ENCODE results near the gene USP54. TPM values are rescaled to one million over a fixed set of nuclear protein-coding genes. Genes with fewer than 3 reads are reported as not detected.

USP54 gene
- total and polyA plus RNA-seq, 9 of the 15 experiments (the other 6 are each of a cell fraction or from before 2014, with no cell fraction given) = 3.8 to 40.1 (median 16.9) TPM

GRCh38 chr10:73590881-73591799 is at the start of gene USP54 (continued):
- TF ChIP-seq SRF (CRISPR knock-in tag; IDR thresholded peaks at IDR 0.05) = 0 out of 4 replicates have a peak, but pooled peaks of 1 of the 2 experiments have one; percentile 23
- no peak for TF ChIP-seq HMG20B (CRISPR knock-in tag; IDR thresholded peaks at IDR 0.05)
- TF ChIP-seq FOSL1 (tag; conservative IDR thresholded peaks at IDR 0.05) = peak; percentile 22
- TF ChIP-seq, protein P1, sequence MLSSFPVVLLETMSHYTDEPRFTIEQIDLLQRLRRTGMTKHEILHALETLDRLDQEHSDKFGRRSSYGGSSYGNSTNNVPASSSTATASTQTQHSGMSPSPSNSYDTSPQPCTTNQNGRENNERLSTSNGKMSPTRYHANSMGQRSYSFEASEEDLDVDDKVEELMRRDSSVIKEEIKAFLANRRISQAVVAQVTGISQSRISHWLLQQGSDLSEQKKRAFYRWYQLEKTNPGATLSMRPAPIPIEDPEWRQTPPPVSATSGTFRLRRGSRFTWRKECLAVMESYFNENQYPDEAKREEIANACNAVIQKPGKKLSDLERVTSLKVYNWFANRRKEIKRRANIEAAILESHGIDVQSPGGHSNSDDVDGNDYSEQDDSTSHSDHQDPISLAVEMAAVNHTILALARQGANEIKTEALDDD (IDR thresholded peaks at IDR 0.05) = peak; percentile 67; the same call in 1 of the 2 replicates
- 0 out of 2 replicates have a peak, but pooled peaks have one; percentile 22 for TF ChIP-seq ZNF197 (CRISPR knock-in tag; IDR thresholded peaks at IDR 0.05; ENCODE audit: low read depth)
- TF ChIP-seq GATAD2A (IDR thresholded peaks at IDR 0.05) = peak; percentile 86; the same call in 1 of the 2 replicates
- TF ChIP-seq ZNF395 (CRISPR knock-in tag; IDR thresholded peaks at IDR 0.05) = peak; percentile 28; the same call in 1 of the 2 replicates
- TF ChIP-seq KDM1A (IDR thresholded peaks at IDR 0.05) = peak in 1 of 2 experiments; percentile 12; a peak in 1 of 4 replicates
- peak; percentile 52 for TF ChIP-seq ETV1 (tag; conservative IDR thresholded peaks at IDR 0.05; ENCODE audit: low read depth)
- TF ChIP-seq HDAC2 (IDR thresholded peaks at IDR 0.05) = no peak; the same call in 1 of the 2 replicates
- TF ChIP-seq LCOR (CRISPR knock-in tag; IDR thresholded peaks at IDR 0.05) = 0 out of 2 replicates have a peak, but pooled peaks have one; percentile 21
- TF ChIP-seq ZNF445 (CRISPR knock-in tag; IDR thresholded peaks at IDR 0.05; ENCODE audit: low read depth) = peak; percentile 53; the same call in 1 of the 2 replicates
- no peak for TF ChIP-seq SMAD1 (IDR thresholded peaks at IDR 0.05; ENCODE audit: low read depth, low read length, partially characterized antibody)
- 0 out of 2 replicates have a peak, but pooled peaks have one; percentile 8 for TF ChIP-seq MTA1 (IDR thresholded peaks at IDR 0.05; ENCODE audit: borderline replicate concordance)
- no peak for TF ChIP-seq FUS (optimal IDR thresholded peaks at IDR 0.05; ENCODE audit: low read depth, low read length)
- peak; percentile 49; the same call in 1 of the 2 replicates for TF ChIP-seq SMARCE1 (IDR thresholded peaks at IDR 0.05)
- 0 out of 2 replicates have a peak, but pooled peaks have one; percentile 39 for TF ChIP-seq JUNB (CRISPR knock-in tag; conservative IDR thresholded peaks at IDR 0.05)
- 0 out of 2 replicates have a peak, but pooled peaks have one; percentile 5 for TF ChIP-seq CREM (IDR thresholded peaks at IDR 0.05; ENCODE audit: low read depth)
- TF ChIP-seq CEBPG (CRISPR knock-in tag; IDR thresholded peaks at IDR 0.05) = no peak
- TF ChIP-seq CEBPG (tag; conservative IDR thresholded peaks at IDR 0.05 in 1 of 2, IDR thresholded peaks at IDR 0.05 in 1 of 2) = 0 out of 4 replicates have a peak, but pooled peaks of 1 of the 2 experiments have one; percentile 14
- TF ChIP-seq SOX6 (IDR thresholded peaks at IDR 0.05) = peak; percentile 90
- TF ChIP-seq VEZF1 (CRISPR knock-in tag; IDR thresholded peaks at IDR 0.05) = peak; percentile 54
- 0 out of 2 replicates have a peak, but pooled peaks have one; percentile 14 for TF ChIP-seq ZNF644 (tag; IDR thresholded peaks at IDR 0.05; ENCODE audit: low read depth)
- TF ChIP-seq ZNF274 (IDR thresholded peaks at IDR 0.05; ENCODE audit: borderline replicate concordance, low read depth, low read length) = no peak
- 0 out of 2 replicates have a peak, but pooled peaks have one; percentile 12 for TF ChIP-seq LEF1 (IDR thresholded peaks at IDR 0.05)

Data from K562 (cell line).